H9 (cell line): Measurements from ENCODE around the gene SSBP2. TPM values are rescaled to one million over a fixed set of nuclear protein-coding genes. Genes with fewer than 3 reads are reported as not detected.

Experiments used
- DNase-seq: peaks from one replicate; pipeline ENCODE4 v3.0.0-alpha.2; 2017
- H2AFZ ChIP-seq: one replicate; pipeline ENCODE4 v1.6.1; 2013; ENCODE audit warnings: mild to moderate bottlenecking, low read length, control low read depth, moderate library complexity
- H2AK5ac ChIP-seq: 2 replicates; pipeline ENCODE4 v1.6.1; 2013; ENCODE audit warnings: low read length, control low read depth, mixed read lengths; ENCODE audit not compliant: insufficient read length
- H2BK120ac ChIP-seq: one replicate; pipeline ENCODE4 v1.6.1; 2013; ENCODE audit warnings: low read depth, mild to moderate bottlenecking, low read length, control low read depth, inconsistent platforms; ENCODE audit not compliant: poor library complexity, severe bottlenecking
- H2BK12ac ChIP-seq: 2 replicates; pipeline ENCODE4 v1.6.1; 2013; ENCODE audit warnings: low read length, control low read depth, mixed read lengths, low read depth; ENCODE audit not compliant: insufficient read length
- H2BK15ac ChIP-seq: 2 replicates; pipeline ENCODE4 v1.6.1; 2013; ENCODE audit warnings: low read depth, low read length, control low read depth
- H2BK20ac ChIP-seq: one replicate; pipeline ENCODE4 v1.6.1; 2013; ENCODE audit warnings: low read depth, mild to moderate bottlenecking, low read length, control low read depth, inconsistent platforms; ENCODE audit not compliant: poor library complexity, severe bottlenecking
- H2BK5ac ChIP-seq: 2 replicates; pipeline ENCODE4 v1.6.1; 2013; ENCODE audit warnings: low read length, control low read depth, mixed read lengths; ENCODE audit not compliant: insufficient read length
- H3K14ac ChIP-seq: 2 replicates; pipeline ENCODE4 v1.6.1; 2013; ENCODE audit warnings: low read length, control low read depth; ENCODE audit not compliant: insufficient read depth
- H3K18ac ChIP-seq: 2 replicates; pipeline ENCODE4 v1.6.1; 2013; ENCODE audit warnings: low read depth, mild to moderate bottlenecking, mixed read lengths, low read length, control low read depth; ENCODE audit not compliant: insufficient read length
- H3K23ac ChIP-seq: 2 replicates; pipeline ENCODE4 v1.6.1; 2013; ENCODE audit warnings: low read length, control low read depth, mixed read lengths, low read depth; ENCODE audit not compliant: insufficient read length
- H3K23me2 ChIP-seq: 2 replicates; pipeline ENCODE4 v1.6.1; 2013; ENCODE audit warnings: low read depth, mild to moderate bottlenecking, mixed read lengths, low read length, control low read depth; ENCODE audit not compliant: insufficient read length, poor library complexity, severe bottlenecking
- H3K27ac ChIP-seq: 2 replicates; pipeline ENCODE4 v1.5.1; 2013; ENCODE audit warnings: low read length, control low read depth, mixed read lengths, low read depth; ENCODE audit not compliant: insufficient read length
- H3K27me3 ChIP-seq: 2 replicates; pipeline ENCODE4 v1.6.1; 2013; ENCODE audit warnings: low read length, control low read depth, inconsistent platforms; ENCODE audit not compliant: insufficient read depth
- H3K4ac ChIP-seq: 2 replicates; pipeline ENCODE4 v1.6.1; 2013; ENCODE audit warnings: low read depth, mild to moderate bottlenecking, control low read depth, inconsistent platforms, low read length, moderate library complexity
- H3K4me1 ChIP-seq: 2 replicates; pipeline ENCODE4 v1.6.1; 2013; ENCODE audit warnings: low read length, control low read depth, inconsistent platforms; ENCODE audit not compliant: insufficient read depth
- H3K4me2 ChIP-seq: 2 replicates; pipeline ENCODE4 v1.6.1; 2013; ENCODE audit warnings: low read length, control low read depth, mixed read lengths; ENCODE audit not compliant: insufficient read length, insufficient read depth
- H3K56ac ChIP-seq: 2 replicates; pipeline ENCODE4 v1.6.1; 2013; ENCODE audit warnings: low read depth, mild to moderate bottlenecking, mixed read lengths, low read length, control low read depth; ENCODE audit not compliant: insufficient read length
- H3K79me1 ChIP-seq: 2 replicates; pipeline ENCODE4 v1.6.1; 2013; ENCODE audit warnings: low read depth, mild to moderate bottlenecking, moderate library complexity, low read length, control low read depth, inconsistent platforms; ENCODE audit not compliant: insufficient read depth, poor library complexity, severe bottlenecking
- H3K79me2 ChIP-seq: 2 replicates; pipeline ENCODE4 v1.6.1; 2013; ENCODE audit warnings: low read length, control low read depth, inconsistent platforms; ENCODE audit not compliant: insufficient read depth
- H3K9ac ChIP-seq: 2 replicates; pipeline ENCODE4 v1.6.1; 2013; ENCODE audit warnings: low read length, control low read depth, mixed read lengths; ENCODE audit not compliant: insufficient read length; ENCODE audit errors: extremely low read depth
- H3K9me3 ChIP-seq: one replicate; pipeline ENCODE4 v1.6.1; 2013; ENCODE audit warnings: low read depth, low read length, inconsistent platforms; ENCODE audit not compliant: control insufficient read depth
- H3T11ph ChIP-seq: one replicate; pipeline ENCODE4 v1.6.1; 2013; ENCODE audit warnings: mild to moderate bottlenecking, low read length, control low read depth, inconsistent platforms
- H4K20me1 ChIP-seq: one replicate; pipeline ENCODE4 v1.6.1; 2013; ENCODE audit not compliant: control insufficient read depth, insufficient read length, insufficient read depth
- H4K5ac ChIP-seq: 2 replicates; pipeline ENCODE4 v1.6.1; 2013; ENCODE audit warnings: low read depth, mild to moderate bottlenecking, mixed read lengths, low read length, control low read depth; ENCODE audit not compliant: insufficient read length
- H4K8ac ChIP-seq: replicated peaks from 2 replicates; pipeline ENCODE4 v1.6.1; 2013; ENCODE audit warnings: low read length, control low read depth, mixed read lengths, low read depth; ENCODE audit not compliant: insufficient read length
- H4K91ac ChIP-seq: 2 replicates; pipeline ENCODE4 v1.6.1; 2013; ENCODE audit warnings: low read depth, mild to moderate bottlenecking, moderate library complexity, mixed read lengths, low read length, control low read depth; ENCODE audit not compliant: insufficient read length
- H3K27ac Mint-ChIP-seq, 3 experiments: 2 replicates in 2 of 3; 3 replicates in 1 of 3; pipeline ENCODE4 v1.8.0; 2020 to 2021; ENCODE audit warnings: mixed read lengths in 3 of 3, mild to moderate bottlenecking in 1 of 3, moderate library complexity in 1 of 3
- H3K27me3 Mint-ChIP-seq: 2 replicates; pipeline ENCODE4 v1.8.0; 2021; ENCODE audit warnings: low read depth, mild to moderate bottlenecking, moderate library complexity, mixed read lengths
- H3K36me3 Mint-ChIP-seq, 3 experiments: 2 replicates in 2 of 3; 3 replicates in 1 of 3; pipeline ENCODE4 v1.8.0; 2020 to 2021; ENCODE audit warnings: low read depth in 3 of 3, mixed read lengths in 3 of 3; ENCODE audit not compliant: insufficient read depth in 1 of 3
- H3K4me1 Mint-ChIP-seq, 2 experiments: 2 replicates each; pipeline ENCODE4 v1.8.0; 2020; ENCODE audit warnings: mixed read lengths in 2 of 2
- H3K4me3 Mint-ChIP-seq, 2 experiments: 2 replicates in 1 of 2; 3 replicates in 1 of 2; pipeline ENCODE4 v1.8.0; 2020 to 2021; ENCODE audit warnings: mild to moderate bottlenecking in 2 of 2, mixed read lengths in 2 of 2, moderate library complexity in 1 of 2
- H3K9me3 Mint-ChIP-seq, 2 experiments: 2 replicates in 1 of 2; 3 replicates in 1 of 2; pipeline ENCODE4 v1.8.0; 2020; ENCODE audit warnings: mild to moderate bottlenecking in 2 of 2, mixed read lengths in 2 of 2, moderate library complexity in 1 of 2
- CTCF ChIP-seq: fragments of 200-600 bp; sonication (generic); conservative IDR thresholded peaks from 3 replicates; pipeline ENCODE4 v1.8.0; 2021; ENCODE audit warnings: antibody characterized with exemption, mild to moderate bottlenecking
- WGBS: extraction: QIAGEN DNeasy Blood & Tissue Kit; methylation state at CpG from one replicate; pipeline ENCODE4 v1.1.7; 2013; ENCODE audit warnings: missing lambda C conversion rate, low lambda C conversion rate, mixed read lengths; ENCODE audit not compliant: insufficient read length; ENCODE audit errors: extremely low coverage; 5-methylcytosine and 5-hydroxymethylcytosine counted together
- total RNA-seq: library from RNA; stranded (reverse); gene quantifications from 2 replicates; pipeline ENCODE4 v1.2.1, GENCODE V29; 2021

SSBP2 gene
- total RNA-seq, 1 experiment from 2014 or later = 35.6 TPM

GRCh38 chr5:81554647-81555046 lies 196.2 kb downstream of the SSBP2 start:
- no peak overlapping the region for H3K4me2 ChIP-seq
- no peak for TF ChIP-seq CTCF

More at GRCh38 chr5:81554647-81555046, 196.2 kb downstream of the SSBP2 start:
- H3K9ac ChIP-seq = no peak overlapping the region
- H3K79me1 ChIP-seq = no peaks in the 10 kb centered on the region
- no peak overlapping the region for H3K56ac ChIP-seq
- H3K27me3 ChIP-seq = no peaks in the 10 kb centered on the region
- H3K27ac ChIP-seq = no peak overlapping the region
- no peaks in the 10 kb centered on the region for H3K27me3 Mint-ChIP-seq
- H3K36me3 Mint-ChIP-seq = no peaks in the 10 kb centered on the region
- no peak overlapping the region for H4K8ac ChIP-seq
- DNase-seq = no peak
- no peak overlapping the region for H3K4me3 Mint-ChIP-seq
- H2BK5ac ChIP-seq = no peak overlapping the region
- no peak overlapping the region for H2BK120ac ChIP-seq
- no peaks in the 10 kb centered on the region for H4K20me1 ChIP-seq
- WGBS = no CpG with 5 or more reads among the region's 1 CpG
- no peak overlapping the region for H2AFZ ChIP-seq
- H3K9me3 Mint-ChIP-seq = no peaks in the 10 kb centered on the region
- no peaks in the 10 kb centered on the region for H3K9me3 ChIP-seq
- H2BK20ac ChIP-seq = no peak overlapping the region
- no peak overlapping the region for H3K4ac ChIP-seq
- no peak overlapping the region for H2AK5ac ChIP-seq
- H3K27ac Mint-ChIP-seq = no peak overlapping the region
- no peak overlapping the region for H3K23ac ChIP-seq
- no peak overlapping the region for H3K14ac ChIP-seq
- no peak overlapping the region for H3K18ac ChIP-seq
- H2BK15ac ChIP-seq = no peak overlapping the region
- no peaks in the 10 kb centered on the region for H3K4me1 ChIP-seq
- peaks cover 2 to 3% of the 10 kb centered on the region in 2 experiments; a peak in 1 of 4 replicates for H3K4me1 Mint-ChIP-seq
- H2BK12ac ChIP-seq = no peak overlapping the region
- no peak overlapping the region for H4K5ac ChIP-seq
- no peaks in the 10 kb centered on the region for H3K79me2 ChIP-seq
- H3K23me2 ChIP-seq = no peaks in the 10 kb centered on the region
- no peak overlapping the region for H4K91ac ChIP-seq
- no peak overlapping the region for H3T11ph ChIP-seq
